K562 (cell line): ENCODE data around the gene ZNF627. TPM values are rescaled to one million over a fixed set of nuclear protein-coding genes. Genes with fewer than 3 reads are reported as not detected.

Experiments
- CEBPB ChIP-seq: fragments of 450-650 bp; IDR thresholded peaks from 2 replicates; pipeline ENCODE4 v1.6.1; 2016; ENCODE audit warnings: missing genetic modification characterization, missing compliant biosample characterization
- CEBPG ChIP-seq, 3 experiments: fragments of 200-800 bp in 1 of 3; sonication (Bioruptor generic) in 1 of 3; sonication (generic) in 1 of 3; formaldehyde crosslinking in 1 of 3; IDR thresholded peaks in 2 of 3; conservative IDR thresholded peaks in 1 of 3; 2 replicates each; pipeline versions ENCODE4 v1.6.1 to v1.8.0; 2016 to 2022; ENCODE audit warnings: missing compliant biosample characterization in 2 of 3, missing genetic modification characterization in 2 of 3, mild to moderate bottlenecking in 1 of 3, missing genetic modification reagents in 1 of 3
- CHAMP1 ChIP-seq: fragments of 450-650 bp; IDR thresholded peaks from 2 replicates; pipeline ENCODE4 v1.6.1; 2016; ENCODE audit warnings: mild to moderate bottlenecking
- DPF2 ChIP-seq: fragments of 450-650 bp; IDR thresholded peaks from 2 replicates; pipeline ENCODE4 v1.6.1; 2016
- FOSL1 ChIP-seq: fragments of 200-800 bp; sonication (Bioruptor generic); conservative IDR thresholded peaks from 2 replicates; pipeline ENCODE4 v1.6.1; 2016; ENCODE audit warnings: missing genetic modification characterization, missing compliant biosample characterization
- FOXM1 ChIP-seq, 2 experiments: fragments of 450-650 bp in 1 of 2; sonication (generic) in 1 of 2; formaldehyde crosslinking in 1 of 2; IDR thresholded peaks; 2 replicates each; pipeline versions ENCODE4 v1.6.1 to v1.9.0; 2017 to 2022; ENCODE audit warnings: low read depth in 2 of 2, mild to moderate bottlenecking in 2 of 2, missing genetic modification reagents in 1 of 2, moderate library complexity in 1 of 2
- FOXP1 ChIP-seq: sonication (generic); formaldehyde crosslinking; IDR thresholded peaks from 2 replicates; pipeline ENCODE4 v1.8.0; 2022; ENCODE audit warnings: mild to moderate bottlenecking, missing genetic modification reagents
- KHSRP ChIP-seq: fragments of 450-650 bp; IDR thresholded peaks from 2 replicates; pipeline ENCODE4 v1.6.1; 2017
- LCOR ChIP-seq: sonication (generic); formaldehyde crosslinking; IDR thresholded peaks from 2 replicates; pipeline ENCODE4 v1.8.0; 2022; ENCODE audit warnings: mild to moderate bottlenecking, missing genetic modification reagents
- LEF1 ChIP-seq: fragments of 450-650 bp; IDR thresholded peaks from 2 replicates; pipeline ENCODE4 v1.6.1; 2016; ENCODE audit warnings: mild to moderate bottlenecking
- MYC ChIP-seq, 2 experiments: fragments of 250-450 bp in 1 of 2; sonication (Bioruptor Pico) in 1 of 2; IDR thresholded peaks; 2 replicates each; pipeline versions ENCODE4 v1.5.1 to v1.6.1; 2012 to 2021; ENCODE audit warnings: low read depth in 2 of 2, borderline replicate concordance in 1 of 2, improper control_type of control experiment in 1 of 2, low read length in 1 of 2, mild to moderate bottlenecking in 1 of 2, moderate library complexity in 1 of 2
- NEUROD1 ChIP-seq: fragments of 150-350 bp; IDR thresholded peaks from 2 replicates; pipeline ENCODE4 v1.6.1; 2014; ENCODE audit warnings: borderline replicate concordance, low read length, low read depth; ENCODE audit not compliant: partially characterized antibody
- NFRKB ChIP-seq: fragments of 450-650 bp; IDR thresholded peaks from 2 replicates; pipeline ENCODE4 v1.6.1; 2016; ENCODE audit warnings: low read depth
- NR3C1 ChIP-seq: sonication (generic); formaldehyde crosslinking; IDR thresholded peaks from 2 replicates; pipeline ENCODE4 v1.8.1; 2022; ENCODE audit warnings: missing genetic modification reagents
- SMARCC2 ChIP-seq: fragments of 450-650 bp; IDR thresholded peaks from 2 replicates; pipeline ENCODE4 v1.6.1; 2017; ENCODE audit warnings: antibody characterized with exemption, moderate library complexity, mild to moderate bottlenecking, low read depth
- SOX6 ChIP-seq: fragments of 450-650 bp; IDR thresholded peaks from 2 replicates; pipeline ENCODE4 v1.6.1; 2014; ENCODE audit warnings: mild to moderate bottlenecking
- TAL1 ChIP-seq: fragments of 450-650 bp; IDR thresholded peaks from 2 replicates; pipeline ENCODE4 v1.6.1; 2016; ENCODE audit warnings: mild to moderate bottlenecking
- ZC3H11A ChIP-seq: IDR thresholded peaks from 2 replicates; pipeline ENCODE4 v1.6.1; 2012; ENCODE audit warnings: low read depth, low read length, improper control_type of control experiment
- ZKSCAN3 ChIP-seq: fragments of 250-450 bp; sonication (Bioruptor Pico); IDR thresholded peaks from 2 replicates; pipeline ENCODE4 v1.4.0; 2020
- ZNF121 ChIP-seq: sonication (generic); formaldehyde crosslinking; conservative IDR thresholded peaks from 2 replicates; pipeline ENCODE4 v1.8.0; 2022; ENCODE audit warnings: missing genetic modification reagents
- ZNF431 ChIP-seq: sonication (generic); formaldehyde crosslinking; IDR thresholded peaks from 2 replicates; pipeline ENCODE4 v1.8.0; 2022; ENCODE audit warnings: mild to moderate bottlenecking, missing genetic modification reagents
- ZNF707 ChIP-seq: fragments of 250-450 bp; sonication (Bioruptor Pico); conservative IDR thresholded peaks from 2 replicates; pipeline ENCODE4 v1.8.0; 2022; ENCODE audit warnings: inconsistent platforms, mild to moderate bottlenecking, moderate library complexity
- ZNF780A ChIP-seq: fragments of 250-450 bp; sonication (Bioruptor Pico); IDR thresholded peaks from 2 replicates; pipeline ENCODE4 v1.5.0; 2021; ENCODE audit warnings: mild to moderate bottlenecking
- polyA plus RNA-seq, 8 experiments: library from polyadenylated mRNA; depleted of rRNA in 4 of 8; stranded (reverse) in 5 of 8; unstranded in 3 of 8; fragments of >200 nt; fragmentation: Nextera tagmentation in 2 of 8; fragmentation: Illumina TruSeq in 1 of 8; extraction: Ambion mirVana in 2 of 8; extraction: Trizol in 1 of 8; gene quantifications; 2 replicates each; pipeline versions ENCODE4 v1.2.1 to v1.2.3, GENCODE V29; 2011 to 2014; ENCODE audit warnings: inconsistent platforms in 1 of 8, missing spikeins in 1 of 8
- total RNA-seq, 7 experiments: library from RNA; depleted of rRNA in 6 of 7; stranded (reverse); fragments of >200 nt in 6 of 7; fragmentation: Illumina TruSeq in 2 of 7; extraction: Trizol in 2 of 7; gene quantifications; 2 replicates each; pipeline versions ENCODE4 v1.2.1 to v1.2.3, GENCODE V29; 2011 to 2021; ENCODE audit warnings: low replicate concordance in 1 of 7
- TF ChIP-seq, protein P1 (sequence below): fragments of 250-450 bp; sonication (Bioruptor Pico); IDR thresholded peaks from 2 replicates; pipeline ENCODE4 v1.5.0; 2021
- TF ChIP-seq, protein P2 (sequence below): sonication (generic); formaldehyde crosslinking; IDR thresholded peaks from 2 replicates; pipeline ENCODE4 v1.8.0; 2022; ENCODE audit warnings: missing genetic modification reagents, mild to moderate bottlenecking, moderate library complexity, borderline replicate concordance

Gene ZNF627
- total and polyA plus RNA-seq, 9 of the 15 experiments (the other 6 are each of a cell fraction or from before 2014, with no cell fraction given), result 6.4 to 19.9 (median 10.6) TPM

DNA sequence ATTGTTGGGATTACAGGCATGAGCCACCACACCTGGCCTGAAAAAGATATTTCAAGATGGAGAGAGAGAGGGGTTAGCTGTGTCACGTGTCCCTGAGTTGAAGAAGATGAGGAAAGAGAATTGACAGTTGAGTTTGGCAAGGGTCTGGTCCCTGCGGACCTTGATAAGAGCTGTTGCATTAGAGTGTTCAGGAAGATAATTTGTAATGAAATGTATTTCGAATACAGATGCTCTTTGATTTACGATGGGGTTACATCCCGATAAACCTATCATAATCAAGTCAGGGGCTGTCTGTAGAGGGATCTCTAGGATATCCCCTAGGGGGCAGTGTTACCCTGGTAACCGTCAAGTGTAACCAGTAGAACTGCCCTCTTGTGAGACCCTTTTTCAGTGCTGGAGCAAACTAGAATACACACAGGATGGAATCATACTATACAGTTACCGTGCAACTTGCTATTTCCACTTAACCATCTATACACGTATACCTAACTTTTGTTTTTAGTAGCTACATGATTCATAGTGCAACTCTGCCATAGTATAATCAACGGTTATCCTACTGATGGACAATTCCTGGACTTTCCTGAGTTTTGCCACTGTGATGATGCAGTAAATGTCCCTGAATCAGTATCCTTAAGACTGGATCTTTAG is 36.8 kb upstream of the ZNF627 start (continued):
- TF ChIP-seq ZNF431 (CRISPR knock-in tag) (no peak; the same call in 1 of the 2 replicates), NFRKB (no peak; the same call in 1 of the 2 replicates), ZNF707 (no peak), LEF1 (peak; percentile 56; the same call in 1 of the 2 replicates), ZNF780A (CRISPR knock-in tag) (no peak), DPF2 (peak; percentile 93), CEBPG (CRISPR knock-in tag; IDR thresholded peaks at IDR 0.05) (peak; percentile 56; the same call in 1 of the 2 replicates), CEBPG (tag; conservative IDR thresholded peaks at IDR 0.05 in 1 of 2, IDR thresholded peaks at IDR 0.05 in 1 of 2) (0 out of 4 replicates have a peak, but pooled peaks of 1 of the 2 experiments have one; percentile 26), ZC3H11A (no peak), CHAMP1 (no peak; the same call in 1 of the 2 replicates), ZKSCAN3 (CRISPR knock-in tag) (no peak), FOXM1 (IDR thresholded peaks at IDR 0.05; ENCODE audit: low read depth) (peak; percentile 89), FOXM1 (CRISPR knock-in tag; IDR thresholded peaks at IDR 0.05; ENCODE audit: low read depth) (no peak), NEUROD1 (peak; percentile 36), FOSL1 (tag) (peak; percentile 27; the same call in 1 of the 2 replicates), KHSRP (peak; percentile 58; the same call in 1 of the 2 replicates), ZNF121 (CRISPR knock-in tag) (peak; percentile 70), TAL1 (peak; percentile 97), LCOR (CRISPR knock-in tag) (peak; percentile 90), SMARCC2 (peak; percentile 65; the same call in 1 of the 2 replicates), CEBPB (peak; percentile 91), SOX6 (peak; percentile 84), MYC (IDR thresholded peaks at IDR 0.05; ENCODE audit: low read depth, low read length) (peak; percentile 35; the same call in 1 of the 2 replicates), MYC (CRISPR knock-in tag; IDR thresholded peaks at IDR 0.05; ENCODE audit: borderline replicate concordance, low read depth) (no peak), FOXP1 (no peak), NR3C1 (CRISPR knock-in tag) (no peak)
- TF ChIP-seq, protein P1, sequence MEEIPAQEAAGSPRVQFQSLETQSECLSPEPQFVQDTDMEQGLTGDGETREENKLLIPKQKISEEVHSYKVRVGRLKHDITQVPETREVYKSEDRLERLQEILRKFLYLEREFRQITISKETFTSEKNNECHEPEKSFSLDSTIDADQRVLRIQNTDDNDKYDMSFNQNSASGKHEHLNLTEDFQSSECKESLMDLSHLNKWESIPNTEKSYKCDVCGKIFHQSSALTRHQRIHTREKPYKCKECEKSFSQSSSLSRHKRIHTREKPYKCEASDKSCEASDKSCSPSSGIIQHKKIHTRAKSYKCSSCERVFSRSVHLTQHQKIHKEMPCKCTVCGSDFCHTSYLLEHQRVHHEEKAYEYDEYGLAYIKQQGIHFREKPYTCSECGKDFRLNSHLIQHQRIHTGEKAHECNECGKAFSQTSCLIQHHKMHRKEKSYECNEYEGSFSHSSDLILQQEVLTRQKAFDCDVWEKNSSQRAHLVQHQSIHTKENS, result no peak
- TF ChIP-seq, protein P2, sequence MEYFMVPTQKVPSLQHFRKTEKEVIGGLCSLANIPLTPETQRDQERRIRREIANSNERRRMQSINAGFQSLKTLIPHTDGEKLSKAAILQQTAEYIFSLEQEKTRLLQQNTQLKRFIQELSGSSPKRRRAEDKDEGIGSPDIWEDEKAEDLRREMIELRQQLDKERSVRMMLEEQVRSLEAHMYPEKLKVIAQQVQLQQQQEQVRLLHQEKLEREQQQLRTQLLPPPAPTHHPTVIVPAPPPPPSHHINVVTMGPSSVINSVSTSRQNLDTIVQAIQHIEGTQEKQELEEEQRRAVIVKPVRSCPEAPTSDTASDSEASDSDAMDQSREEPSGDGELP (CRISPR knock-in tag), result 0 out of 2 replicates have a peak, but pooled peaks have one; percentile 43
